HEK293 (cell line): Measurements from ENCODE around the gene ACHE.
A peak's percentile ranks its signal among the peaks of the same experiment; 100 is the strongest.

ENCODE experiments used
- MZF1 ChIP-seq: fragments of 450-650 bp; formaldehyde crosslinking; IDR thresholded peaks from 2 replicates; pipeline ENCODE4 v1.5.1; 2017; ENCODE audit warnings: missing biosample characterization, missing genetic modification characterization, borderline replicate concordance
- ZNF239 ChIP-seq: fragments of 450-650 bp; formaldehyde crosslinking; IDR thresholded peaks from 2 replicates; pipeline ENCODE4 v1.5.1; 2016; ENCODE audit warnings: missing biosample characterization, missing genetic modification characterization
- ZNF335 ChIP-seq: fragments of 450-650 bp; formaldehyde crosslinking; conservative IDR thresholded peaks from 2 replicates; pipeline ENCODE4 v1.5.1; 2016; ENCODE audit warnings: missing biosample characterization, missing genetic modification characterization
- ZNF530 ChIP-seq: fragments of 450-650 bp; formaldehyde crosslinking; IDR thresholded peaks from 2 replicates; pipeline ENCODE4 v1.5.1; 2016; ENCODE audit warnings: low read depth, missing biosample characterization, missing genetic modification characterization
- ZNF585B ChIP-seq: fragments of 450-650 bp; formaldehyde crosslinking; IDR thresholded peaks from 2 replicates; pipeline ENCODE4 v1.5.1; 2016; ENCODE audit warnings: missing biosample characterization, missing genetic modification characterization
- ZNF830 ChIP-seq: fragments of 450-650 bp; IDR thresholded peaks from 2 replicates; pipeline ENCODE4 v1.5.0; 2018; ENCODE audit warnings: missing biosample characterization, missing genetic modification characterization, low read depth, mild to moderate bottlenecking, moderate library complexity
- TF ChIP-seq, protein P1 (sequence below): fragments of 450-650 bp; formaldehyde crosslinking; IDR thresholded peaks from 2 replicates; pipeline ENCODE4 v1.5.1; 2016; ENCODE audit warnings: missing biosample characterization, missing genetic modification characterization
- TF ChIP-seq, protein P2 (sequence below): sonication (generic); formaldehyde crosslinking; IDR thresholded peaks from 2 replicates; pipeline ENCODE4 v1.8.1; 2022; ENCODE audit warnings: mild to moderate bottlenecking, moderate library complexity, missing genetic modification reagents

DNA sequence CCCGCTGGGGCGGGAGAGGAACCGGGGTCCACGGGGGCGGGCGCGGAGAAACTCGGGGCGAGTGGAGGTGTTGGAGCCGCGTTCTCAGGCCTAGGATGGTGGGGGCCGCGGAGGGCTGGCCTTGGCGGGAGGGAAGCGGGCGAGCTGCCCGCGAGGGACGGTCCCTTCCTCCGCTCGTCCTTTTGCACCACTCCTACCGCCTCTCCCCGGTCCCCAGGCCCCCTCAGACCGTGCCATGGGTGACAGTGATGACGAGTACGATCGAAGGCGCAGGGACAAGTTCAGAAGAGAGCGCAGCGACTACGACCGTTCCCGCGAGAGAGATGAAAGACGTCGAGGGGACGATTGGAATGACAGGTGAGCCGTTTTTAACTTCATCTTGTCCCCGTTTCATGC is 20.3 kb downstream of the ACHE start:
- TF ChIP-seq, protein P1, sequence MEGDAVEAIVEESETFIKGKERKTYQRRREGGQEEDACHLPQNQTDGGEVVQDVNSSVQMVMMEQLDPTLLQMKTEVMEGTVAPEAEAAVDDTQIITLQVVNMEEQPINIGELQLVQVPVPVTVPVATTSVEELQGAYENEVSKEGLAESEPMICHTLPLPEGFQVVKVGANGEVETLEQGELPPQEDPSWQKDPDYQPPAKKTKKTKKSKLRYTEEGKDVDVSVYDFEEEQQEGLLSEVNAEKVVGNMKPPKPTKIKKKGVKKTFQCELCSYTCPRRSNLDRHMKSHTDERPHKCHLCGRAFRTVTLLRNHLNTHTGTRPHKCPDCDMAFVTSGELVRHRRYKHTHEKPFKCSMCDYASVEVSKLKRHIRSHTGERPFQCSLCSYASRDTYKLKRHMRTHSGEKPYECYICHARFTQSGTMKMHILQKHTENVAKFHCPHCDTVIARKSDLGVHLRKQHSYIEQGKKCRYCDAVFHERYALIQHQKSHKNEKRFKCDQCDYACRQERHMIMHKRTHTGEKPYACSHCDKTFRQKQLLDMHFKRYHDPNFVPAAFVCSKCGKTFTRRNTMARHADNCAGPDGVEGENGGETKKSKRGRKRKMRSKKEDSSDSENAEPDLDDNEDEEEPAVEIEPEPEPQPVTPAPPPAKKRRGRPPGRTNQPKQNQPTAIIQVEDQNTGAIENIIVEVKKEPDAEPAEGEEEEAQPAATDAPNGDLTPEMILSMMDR (tag by site-specific recombination) = no peak
- TF ChIP-seq ZNF530 (tag by site-specific recombination) = no peak
- no peak for TF ChIP-seq MZF1
- TF ChIP-seq ZNF585B = no peak
- TF ChIP-seq, protein P2, sequence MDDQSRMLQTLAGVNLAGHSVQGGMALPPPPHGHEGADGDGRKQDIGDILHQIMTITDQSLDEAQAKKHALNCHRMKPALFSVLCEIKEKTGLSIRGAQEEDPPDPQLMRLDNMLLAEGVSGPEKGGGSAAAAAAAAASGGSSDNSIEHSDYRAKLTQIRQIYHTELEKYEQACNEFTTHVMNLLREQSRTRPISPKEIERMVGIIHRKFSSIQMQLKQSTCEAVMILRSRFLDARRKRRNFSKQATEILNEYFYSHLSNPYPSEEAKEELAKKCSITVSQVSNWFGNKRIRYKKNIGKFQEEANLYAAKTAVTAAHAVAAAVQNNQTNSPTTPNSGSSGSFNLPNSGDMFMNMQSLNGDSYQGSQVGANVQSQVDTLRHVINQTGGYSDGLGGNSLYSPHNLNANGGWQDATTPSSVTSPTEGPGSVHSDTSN (CRISPR knock-in tag) = 0 out of 2 replicates have a peak, but pooled peaks have one; percentile 4
- no peak for TF ChIP-seq ZNF239 (tag by site-specific recombination)
- no peak for TF ChIP-seq ZNF335
- no peak for TF ChIP-seq ZNF830 (tag by site-specific recombination)
